WTC11 (cell line): ENCODE data around the gene ELOVL5. TPM values are rescaled to one million over a fixed set of nuclear protein-coding genes. Genes with fewer than 3 reads are reported as not detected.

Experiments used
- ATAC-seq: fragments of 200-7000 bp; cut with Tn5 transposase; 2 replicates; pipeline ENCODE4 v1.10.0; 2021; ENCODE audit warnings: mild to moderate bottlenecking, moderate library complexity
- CTCF ChIA-PET: fragments of 300-600 bp; sonication (Branson Sonifier 250); formaldehyde crosslinking; loops from one replicate; lab custom pipeline; 2021; ENCODE audit warnings: antibody characterized with exemption; lab: Charles Lee
- POLR2A ChIA-PET: fragments of 350-600 bp; sonication (Branson Sonifier 250); formaldehyde crosslinking; loops from one replicate; lab custom pipeline; 2021; ENCODE audit warnings: antibody characterized with exemption; lab: Charles Lee
- DNase-seq: peaks from one replicate; pipeline ENCODE4 v3.0.0; 2021; ENCODE audit warnings: low spot score
- H3K27ac Mint-ChIP-seq: 2 replicates; pipeline ENCODE4 v1.8.0; 2021; ENCODE audit warnings: mixed read lengths
- H3K27me3 Mint-ChIP-seq: 2 replicates; pipeline ENCODE4 v1.8.0; 2021; ENCODE audit warnings: low read depth, mild to moderate bottlenecking, moderate library complexity, mixed read lengths
- H3K36me3 Mint-ChIP-seq: 2 replicates; pipeline ENCODE4 v1.8.0; 2021; ENCODE audit warnings: mixed read lengths
- H3K4me1 Mint-ChIP-seq: 2 replicates; pipeline ENCODE4 v1.8.0; 2022; ENCODE audit warnings: mixed read lengths
- H3K4me3 Mint-ChIP-seq: 2 replicates; pipeline ENCODE4 v1.8.0; 2021; ENCODE audit warnings: mild to moderate bottlenecking, moderate library complexity, mixed read lengths
- H3K9me3 Mint-ChIP-seq: 2 replicates; pipeline ENCODE4 v1.8.0; 2021; ENCODE audit warnings: mixed read lengths
- EMX1 ChIP-seq: fragments of 250-450 bp; sonication (Bioruptor Pico); IDR thresholded peaks from 2 replicates; pipeline ENCODE4 v1.8.0; 2021; ENCODE audit warnings: mild to moderate bottlenecking
- FOXP1 ChIP-seq: sonication (generic); formaldehyde crosslinking; IDR thresholded peaks from 2 replicates; pipeline ENCODE4 v1.8.0; 2022; ENCODE audit warnings: missing genetic modification reagents, mild to moderate bottlenecking, moderate library complexity, borderline replicate concordance
- RORB ChIP-seq: fragments of 250-450 bp; sonication (Bioruptor Pico); IDR thresholded peaks from 2 replicates; pipeline ENCODE4 v1.9.0; 2021; ENCODE audit warnings: mild to moderate bottlenecking
- SOX15 ChIP-seq: fragments of 250-450 bp; sonication (Bioruptor Pico); IDR thresholded peaks from 2 replicates; pipeline ENCODE4 v1.9.0; 2021; ENCODE audit warnings: mild to moderate bottlenecking
- ZBTB21 ChIP-seq: sonication (generic); formaldehyde crosslinking; IDR thresholded peaks from 2 replicates; pipeline ENCODE4 v1.8.1; 2023; ENCODE audit warnings: mild to moderate bottlenecking, missing genetic modification reagents, borderline replicate concordance
- total RNA-seq: library from RNA; stranded (reverse); gene quantifications from 3 replicates; pipeline ENCODE4 v1.2.3, GENCODE V29; 2021
- TF ChIP-seq, protein P1 (sequence below): fragments of 250-450 bp; sonication (Bioruptor Pico); IDR thresholded peaks from 2 replicates; pipeline ENCODE4 v1.9.0; 2021; ENCODE audit warnings: mild to moderate bottlenecking, borderline replicate concordance
- TF ChIP-seq, protein P2 (sequence below): sonication (generic); formaldehyde crosslinking; IDR thresholded peaks from 2 replicates; pipeline ENCODE4 v1.8.0; 2023; ENCODE audit warnings: missing genetic modification reagents, mild to moderate bottlenecking, borderline replicate concordance
- TF ChIP-seq, protein P3 (sequence below): sonication (generic); formaldehyde crosslinking; IDR thresholded peaks from 2 replicates; pipeline ENCODE4 v1.8.1; 2023; ENCODE audit warnings: mild to moderate bottlenecking, missing genetic modification reagents
- TF ChIP-seq, protein P4 (sequence below): sonication (generic); formaldehyde crosslinking; IDR thresholded peaks from 2 replicates; pipeline ENCODE4 v1.8.0; 2022; ENCODE audit warnings: mild to moderate bottlenecking, missing genetic modification reagents
- TF ChIP-seq, protein P5 (sequence below): fragments of 250-450 bp; sonication (Bioruptor Pico); conservative IDR thresholded peaks from 2 replicates; pipeline ENCODE4 v1.9.0; 2021; ENCODE audit warnings: mild to moderate bottlenecking
- TF ChIP-seq, protein P6 (sequence below): sonication (generic); formaldehyde crosslinking; IDR thresholded peaks from 2 replicates; pipeline ENCODE4 v1.8.1; 2023; ENCODE audit warnings: mild to moderate bottlenecking, missing genetic modification reagents, moderate library complexity

The ELOVL5 gene
- total RNA-seq, 1 experiment from 2014 or later: 122 TPM

DNA sequence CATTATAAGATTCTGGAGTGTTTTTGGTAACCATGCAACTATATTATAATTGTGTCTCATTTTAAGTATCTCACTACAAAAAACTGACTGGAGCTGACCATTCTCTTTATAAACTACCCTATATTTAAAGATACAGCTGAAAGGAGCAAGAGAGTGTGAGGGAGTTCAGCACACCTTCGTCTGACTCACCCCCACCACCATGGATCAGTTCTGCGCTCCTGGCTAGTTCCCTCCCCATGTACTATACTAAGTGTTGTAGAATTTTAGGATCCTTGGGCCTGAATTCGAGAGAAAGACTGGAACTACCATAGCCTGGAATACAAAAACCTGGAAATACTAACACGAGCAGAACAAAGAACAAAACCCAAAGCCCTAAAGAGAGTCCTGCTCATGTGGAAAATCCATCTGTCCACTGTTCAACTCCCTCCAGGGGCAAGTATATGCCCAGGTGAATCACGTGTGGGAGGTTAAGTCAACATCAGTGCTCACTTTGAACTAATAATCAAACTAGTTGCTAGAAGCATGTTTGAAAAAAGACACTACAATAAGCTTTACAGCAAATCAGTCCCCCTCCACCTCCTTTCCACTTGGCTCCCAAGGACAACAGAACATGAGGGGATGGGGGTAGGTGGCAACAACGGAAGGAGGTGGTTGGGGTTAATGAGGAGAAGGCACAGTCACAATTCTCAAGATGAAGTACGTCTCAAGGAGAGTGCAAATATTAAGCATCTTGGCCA lies 46.8 kb downstream of the ELOVL5 start:
- H3K4me3 Mint-ChIP-seq: peak overlapping the region; percentile 29; the same call in 1 of the 2 replicates
- ATAC-seq: no peak; the same call in 1 of the 2 replicates
- peaks cover 8% of the 10 kb centered on the region for H3K9me3 Mint-ChIP-seq
- no peak for DNase-seq
- TF ChIP-seq, protein P1, sequence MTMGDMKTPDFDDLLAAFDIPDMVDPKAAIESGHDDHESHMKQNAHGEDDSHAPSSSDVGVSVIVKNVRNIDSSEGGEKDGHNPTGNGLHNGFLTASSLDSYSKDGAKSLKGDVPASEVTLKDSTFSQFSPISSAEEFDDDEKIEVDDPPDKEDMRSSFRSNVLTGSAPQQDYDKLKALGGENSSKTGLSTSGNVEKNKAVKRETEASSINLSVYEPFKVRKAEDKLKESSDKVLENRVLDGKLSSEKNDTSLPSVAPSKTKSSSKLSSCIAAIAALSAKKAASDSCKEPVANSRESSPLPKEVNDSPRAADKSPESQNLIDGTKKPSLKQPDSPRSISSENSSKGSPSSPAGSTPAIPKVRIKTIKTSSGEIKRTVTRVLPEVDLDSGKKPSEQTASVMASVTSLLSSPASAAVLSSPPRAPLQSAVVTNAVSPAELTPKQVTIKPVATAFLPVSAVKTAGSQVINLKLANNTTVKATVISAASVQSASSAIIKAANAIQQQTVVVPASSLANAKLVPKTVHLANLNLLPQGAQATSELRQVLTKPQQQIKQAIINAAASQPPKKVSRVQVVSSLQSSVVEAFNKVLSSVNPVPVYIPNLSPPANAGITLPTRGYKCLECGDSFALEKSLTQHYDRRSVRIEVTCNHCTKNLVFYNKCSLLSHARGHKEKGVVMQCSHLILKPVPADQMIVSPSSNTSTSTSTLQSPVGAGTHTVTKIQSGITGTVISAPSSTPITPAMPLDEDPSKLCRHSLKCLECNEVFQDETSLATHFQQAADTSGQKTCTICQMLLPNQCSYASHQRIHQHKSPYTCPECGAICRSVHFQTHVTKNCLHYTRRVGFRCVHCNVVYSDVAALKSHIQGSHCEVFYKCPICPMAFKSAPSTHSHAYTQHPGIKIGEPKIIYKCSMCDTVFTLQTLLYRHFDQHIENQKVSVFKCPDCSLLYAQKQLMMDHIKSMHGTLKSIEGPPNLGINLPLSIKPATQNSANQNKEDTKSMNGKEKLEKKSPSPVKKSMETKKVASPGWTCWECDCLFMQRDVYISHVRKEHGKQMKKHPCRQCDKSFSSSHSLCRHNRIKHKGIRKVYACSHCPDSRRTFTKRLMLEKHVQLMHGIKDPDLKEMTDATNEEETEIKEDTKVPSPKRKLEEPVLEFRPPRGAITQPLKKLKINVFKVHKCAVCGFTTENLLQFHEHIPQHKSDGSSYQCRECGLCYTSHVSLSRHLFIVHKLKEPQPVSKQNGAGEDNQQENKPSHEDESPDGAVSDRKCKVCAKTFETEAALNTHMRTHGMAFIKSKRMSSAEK: no peak
- no peak for TF ChIP-seq EMX1 (CRISPR knock-in tag)
- no peak for TF ChIP-seq ZBTB21 (CRISPR knock-in tag)
- TF ChIP-seq SOX15 (CRISPR knock-in tag): no peak
- TF ChIP-seq, protein P2, sequence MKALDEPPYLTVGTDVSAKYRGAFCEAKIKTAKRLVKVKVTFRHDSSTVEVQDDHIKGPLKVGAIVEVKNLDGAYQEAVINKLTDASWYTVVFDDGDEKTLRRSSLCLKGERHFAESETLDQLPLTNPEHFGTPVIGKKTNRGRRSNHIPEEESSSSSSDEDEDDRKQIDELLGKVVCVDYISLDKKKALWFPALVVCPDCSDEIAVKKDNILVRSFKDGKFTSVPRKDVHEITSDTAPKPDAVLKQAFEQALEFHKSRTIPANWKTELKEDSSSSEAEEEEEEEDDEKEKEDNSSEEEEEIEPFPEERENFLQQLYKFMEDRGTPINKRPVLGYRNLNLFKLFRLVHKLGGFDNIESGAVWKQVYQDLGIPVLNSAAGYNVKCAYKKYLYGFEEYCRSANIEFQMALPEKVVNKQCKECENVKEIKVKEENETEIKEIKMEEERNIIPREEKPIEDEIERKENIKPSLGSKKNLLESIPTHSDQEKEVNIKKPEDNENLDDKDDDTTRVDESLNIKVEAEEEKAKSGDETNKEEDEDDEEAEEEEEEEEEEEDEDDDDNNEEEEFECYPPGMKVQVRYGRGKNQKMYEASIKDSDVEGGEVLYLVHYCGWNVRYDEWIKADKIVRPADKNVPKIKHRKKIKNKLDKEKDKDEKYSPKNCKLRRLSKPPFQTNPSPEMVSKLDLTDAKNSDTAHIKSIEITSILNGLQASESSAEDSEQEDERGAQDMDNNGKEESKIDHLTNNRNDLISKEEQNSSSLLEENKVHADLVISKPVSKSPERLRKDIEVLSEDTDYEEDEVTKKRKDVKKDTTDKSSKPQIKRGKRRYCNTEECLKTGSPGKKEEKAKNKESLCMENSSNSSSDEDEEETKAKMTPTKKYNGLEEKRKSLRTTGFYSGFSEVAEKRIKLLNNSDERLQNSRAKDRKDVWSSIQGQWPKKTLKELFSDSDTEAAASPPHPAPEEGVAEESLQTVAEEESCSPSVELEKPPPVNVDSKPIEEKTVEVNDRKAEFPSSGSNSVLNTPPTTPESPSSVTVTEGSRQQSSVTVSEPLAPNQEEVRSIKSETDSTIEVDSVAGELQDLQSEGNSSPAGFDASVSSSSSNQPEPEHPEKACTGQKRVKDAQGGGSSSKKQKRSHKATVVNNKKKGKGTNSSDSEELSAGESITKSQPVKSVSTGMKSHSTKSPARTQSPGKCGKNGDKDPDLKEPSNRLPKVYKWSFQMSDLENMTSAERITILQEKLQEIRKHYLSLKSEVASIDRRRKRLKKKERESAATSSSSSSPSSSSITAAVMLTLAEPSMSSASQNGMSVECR (CRISPR knock-in tag): no peak
- CTCF ChIA-PET: interaction anchor here (0.8 to 2.8 kb wide), 3 partner anchors 14 to 130 kb away, joined by 3 to 10 read pairs (median 3); no protein-coding TSS in a partner anchor
- peaks cover 52% of the 10 kb centered on the region for H3K4me1 Mint-ChIP-seq
- peaks cover 16% of the 10 kb centered on the region for H3K36me3 Mint-ChIP-seq
- peak overlapping the region; percentile 89 for H3K27ac Mint-ChIP-seq
- no peaks in the 10 kb centered on the region for H3K27me3 Mint-ChIP-seq
- POLR2A ChIA-PET: no interaction called here

DNA sequence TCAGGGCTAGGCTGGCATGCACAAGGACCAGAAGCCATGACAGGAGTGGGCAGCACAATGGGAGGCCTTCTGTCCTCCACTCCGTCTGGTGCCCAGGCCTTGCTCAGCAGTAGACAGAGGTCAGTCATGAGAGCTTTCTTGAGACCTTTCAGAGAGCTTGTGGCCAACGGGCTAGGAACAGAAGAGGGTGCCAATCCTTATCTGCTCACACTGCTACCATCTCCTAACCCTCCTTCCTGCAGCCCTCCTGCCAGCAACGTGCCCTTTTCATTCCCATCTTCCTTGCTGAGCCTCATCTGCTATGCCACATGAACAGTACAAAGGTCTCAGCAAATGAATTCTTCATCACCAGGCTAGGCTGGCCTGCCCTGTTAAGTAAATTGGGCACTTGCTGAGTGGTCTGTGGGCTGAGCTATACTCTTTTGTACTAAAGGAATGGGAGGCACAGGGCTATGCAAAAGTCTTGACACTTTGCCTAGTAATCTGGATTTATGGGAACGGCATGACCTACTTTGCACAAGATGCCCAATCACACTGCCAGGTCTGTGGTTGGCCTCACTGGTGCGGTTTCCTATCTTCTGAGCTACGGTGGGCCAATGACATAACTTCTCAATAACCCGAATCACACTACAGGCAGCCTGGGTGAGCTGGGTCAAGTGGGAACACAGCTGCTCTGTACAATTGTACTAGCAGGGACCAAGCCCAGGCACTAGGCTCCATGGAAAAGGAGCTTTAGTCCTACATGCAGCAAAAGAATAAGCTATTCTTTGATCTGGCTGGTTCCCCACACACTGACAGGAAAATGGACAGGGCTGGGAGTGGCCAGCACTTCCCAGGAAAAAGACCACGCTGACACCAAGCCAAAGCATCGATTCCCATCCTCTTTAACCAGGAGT lies 47.8 kb downstream of the ELOVL5 start:
- ATAC-seq (no peak), DNase-seq (no peak)
- Mint-ChIP-seq H3K4me3 (no peak overlapping the region), H3K36me3 (peaks cover 8% of the 10 kb centered on the region), H3K9me3 (no peaks in the 10 kb centered on the region), H3K4me1 (peaks cover 52% of the 10 kb centered on the region), H3K27me3 (no peaks in the 10 kb centered on the region), H3K27ac (peak overlapping the region; percentile 34; the same call in 1 of the 2 replicates)
- CTCF ChIA-PET: interaction anchor here (0.8 to 2.8 kb wide), 2 partner anchors 13 to 129 kb away, joined by 3 to 10 read pairs; no protein-coding TSS in a partner anchor
- POLR2A ChIA-PET: no interaction called here
- no peak for TF ChIP-seq FOXP1 (CRISPR knock-in tag)
- TF ChIP-seq, protein P3, sequence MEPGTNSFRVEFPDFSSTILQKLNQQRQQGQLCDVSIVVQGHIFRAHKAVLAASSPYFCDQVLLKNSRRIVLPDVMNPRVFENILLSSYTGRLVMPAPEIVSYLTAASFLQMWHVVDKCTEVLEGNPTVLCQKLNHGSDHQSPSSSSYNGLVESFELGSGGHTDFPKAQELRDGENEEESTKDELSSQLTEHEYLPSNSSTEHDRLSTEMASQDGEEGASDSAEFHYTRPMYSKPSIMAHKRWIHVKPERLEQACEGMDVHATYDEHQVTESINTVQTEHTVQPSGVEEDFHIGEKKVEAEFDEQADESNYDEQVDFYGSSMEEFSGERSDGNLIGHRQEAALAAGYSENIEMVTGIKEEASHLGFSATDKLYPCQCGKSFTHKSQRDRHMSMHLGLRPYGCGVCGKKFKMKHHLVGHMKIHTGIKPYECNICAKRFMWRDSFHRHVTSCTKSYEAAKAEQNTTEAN (CRISPR knock-in tag): no peak
- TF ChIP-seq, protein P4, sequence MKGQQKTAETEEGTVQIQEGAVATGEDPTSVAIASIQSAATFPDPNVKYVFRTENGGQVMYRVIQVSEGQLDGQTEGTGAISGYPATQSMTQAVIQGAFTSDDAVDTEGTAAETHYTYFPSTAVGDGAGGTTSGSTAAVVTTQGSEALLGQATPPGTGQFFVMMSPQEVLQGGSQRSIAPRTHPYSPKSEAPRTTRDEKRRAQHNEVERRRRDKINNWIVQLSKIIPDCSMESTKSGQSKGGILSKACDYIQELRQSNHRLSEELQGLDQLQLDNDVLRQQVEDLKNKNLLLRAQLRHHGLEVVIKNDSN (CRISPR knock-in tag): no peak
- TF ChIP-seq, protein P1: no peak
- TF ChIP-seq, protein P5, sequence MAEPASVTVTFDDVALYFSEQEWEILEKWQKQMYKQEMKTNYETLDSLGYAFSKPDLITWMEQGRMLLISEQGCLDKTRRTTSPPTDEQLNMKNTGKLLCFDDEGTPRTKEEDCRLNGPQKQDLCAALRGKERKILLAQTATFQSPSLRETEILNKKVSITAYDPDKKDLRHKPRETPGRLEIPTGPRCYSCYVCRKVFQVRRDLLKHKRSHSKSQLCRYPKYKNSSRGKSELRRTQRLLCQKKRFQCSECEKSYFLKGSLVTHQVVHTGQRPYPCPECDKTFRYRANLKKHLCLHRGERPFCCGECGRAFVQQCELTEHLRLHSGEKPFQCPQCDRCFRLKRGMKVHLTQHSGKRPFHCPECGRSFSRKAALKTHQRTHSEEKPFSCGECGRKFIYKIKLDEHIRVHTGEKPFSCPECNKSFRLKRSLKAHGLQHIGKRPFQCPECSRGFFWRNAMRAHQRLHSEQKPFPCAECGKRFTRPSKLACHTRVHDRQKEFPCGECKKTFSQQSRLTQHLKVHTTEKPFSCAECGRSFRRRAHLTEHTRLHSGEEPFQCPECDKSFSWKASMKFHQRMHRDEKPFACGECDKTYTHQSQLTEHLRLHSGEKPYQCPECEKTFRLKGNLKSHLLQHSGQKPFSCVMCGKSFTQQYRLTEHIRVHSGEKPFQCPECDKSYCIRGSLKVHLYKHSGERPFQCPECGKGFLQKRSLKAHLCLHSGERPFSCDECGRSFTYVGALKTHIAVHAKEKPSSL (CRISPR knock-in tag): no peak
- TF ChIP-seq RORB: no peak
- TF ChIP-seq, protein P6, sequence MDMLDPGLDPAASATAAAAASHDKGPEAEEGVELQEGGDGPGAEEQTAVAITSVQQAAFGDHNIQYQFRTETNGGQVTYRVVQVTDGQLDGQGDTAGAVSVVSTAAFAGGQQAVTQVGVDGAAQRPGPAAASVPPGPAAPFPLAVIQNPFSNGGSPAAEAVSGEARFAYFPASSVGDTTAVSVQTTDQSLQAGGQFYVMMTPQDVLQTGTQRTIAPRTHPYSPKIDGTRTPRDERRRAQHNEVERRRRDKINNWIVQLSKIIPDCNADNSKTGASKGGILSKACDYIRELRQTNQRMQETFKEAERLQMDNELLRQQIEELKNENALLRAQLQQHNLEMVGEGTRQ (CRISPR knock-in tag): no peak
